K562 (cell line): ENCODE results near the gene CHD6.

Experiments used
- CTCF ChIP-seq, 3 experiments: IDR thresholded peaks in 2 of 3; conservative IDR thresholded peaks in 1 of 3; 2 replicates each; pipeline ENCODE4 v1.5.1; 2011 to 2012; ENCODE audit warnings: low read length in 3 of 3, mild to moderate bottlenecking in 3 of 3, control low read depth in 2 of 3, improper control_type of control experiment in 1 of 3, inconsistent platforms in 1 of 3, low read depth in 1 of 3, mixed read lengths in 1 of 3, moderate library complexity in 1 of 3; ENCODE audit not compliant: insufficient read depth in 2 of 3
- EWSR1 ChIP-seq: fragments of 450-650 bp; IDR thresholded peaks from 2 replicates; pipeline ENCODE4 v1.6.1; 2018; ENCODE audit warnings: borderline replicate concordance, mild to moderate bottlenecking, low read depth, moderate library complexity; ENCODE audit not compliant: partially characterized antibody
- FOXP4 ChIP-seq: sonication (generic); formaldehyde crosslinking; IDR thresholded peaks from 2 replicates; pipeline ENCODE4 v1.8.0; 2022; ENCODE audit warnings: mild to moderate bottlenecking, missing genetic modification reagents, borderline replicate concordance
- MAX ChIP-seq: sonication (generic); formaldehyde crosslinking; IDR thresholded peaks from 2 replicates; pipeline ENCODE4 v1.9.0; 2022; ENCODE audit warnings: mild to moderate bottlenecking, missing genetic modification reagents
- MAZ ChIP-seq, 2 experiments: fragments of 450-650 bp in 1 of 2; sonication (generic) in 1 of 2; formaldehyde crosslinking; IDR thresholded peaks in 1 of 2; conservative IDR thresholded peaks in 1 of 2; 2 replicates each; pipeline versions ENCODE4 v1.4.0 to v1.5.0; 2020; ENCODE audit warnings: mild to moderate bottlenecking in 1 of 2, missing genetic modification reagents in 1 of 2
- MCM2 ChIP-seq: fragments of 450-650 bp; IDR thresholded peaks from 2 replicates; pipeline ENCODE4 v1.6.1; 2017; ENCODE audit warnings: low read depth, mild to moderate bottlenecking
- NR3C1 ChIP-seq: sonication (generic); formaldehyde crosslinking; IDR thresholded peaks from 2 replicates; pipeline ENCODE4 v1.8.1; 2022; ENCODE audit warnings: missing genetic modification reagents
- RBM34 ChIP-seq: fragments of 200-400 bp; formaldehyde crosslinking; IDR thresholded peaks from 2 replicates; pipeline ENCODE4 v1.6.1; 2018; ENCODE audit warnings: low read length, borderline replicate concordance; ENCODE audit not compliant: insufficient read depth
- SMAD1 ChIP-seq: fragments of 150-350 bp; IDR thresholded peaks from 2 replicates; pipeline ENCODE4 v1.6.1; 2014; ENCODE audit warnings: low read length, low read depth; ENCODE audit not compliant: partially characterized antibody
- TFAM ChIP-seq: fragments of 250-450 bp; sonication (Bioruptor Pico); conservative IDR thresholded peaks from 2 replicates; pipeline ENCODE4 v1.5.0; 2021; ENCODE audit warnings: mild to moderate bottlenecking, moderate library complexity
- THRB ChIP-seq: fragments of 450-650 bp; formaldehyde crosslinking; conservative IDR thresholded peaks from 2 replicates; pipeline ENCODE4 v1.4.0; 2022; ENCODE audit warnings: mild to moderate bottlenecking, missing genetic modification characterization
- ZNF282 ChIP-seq: sonication (generic); formaldehyde crosslinking; IDR thresholded peaks from 2 replicates; pipeline ENCODE4 v1.8.1; 2023; ENCODE audit warnings: missing genetic modification reagents

- TF ChIP-seq MAX (CRISPR knock-in tag) = no peak
- TF ChIP-seq MAZ (CRISPR knock-in tag; conservative IDR thresholded peaks at IDR 0.05 in 1 of 2, IDR thresholded peaks at IDR 0.05 in 1 of 2) = no peak
- no peak for TF ChIP-seq CTCF (IDR thresholded peaks at IDR 0.05 in 2 of 3, conservative IDR thresholded peaks at IDR 0.05 in 1 of 3; ENCODE audit: insufficient read depth in 2 of 3, low read depth in 1 of 3, low read length in 3 of 3)
- TF ChIP-seq RBM34 = no peak
- TF ChIP-seq TFAM = no peak
- no peak for TF ChIP-seq EWSR1
- no peak for TF ChIP-seq NR3C1 (CRISPR knock-in tag)
- TF ChIP-seq MCM2 = no peak
- TF ChIP-seq FOXP4 = no peak
- no peak for TF ChIP-seq ZNF282
- TF ChIP-seq SMAD1 = no peak
- no peak for TF ChIP-seq THRB (CRISPR knock-in tag)
Observed at GRCh38 chr20:41394931-41395666, 223.1 kb downstream of the CHD6 start.
